Activated CD4-positive, alpha-beta T cell treated with anti-CD3 and anti-CD28 coated beads for 24 hours (primary cell): Measurements from ENCODE around the gene CMTM6.
"Not testable (repeated sequence)": the region's sequence is repeated elsewhere in the genome, so short reads cannot be mapped to it uniquely, and the experiment has no call there.

Experiments
- DNase-seq, 2 donors: peaks; one replicate each; pipeline ENCODE4 v3.0.0-alpha.2; 2020; ENCODE audit warnings: low read depth in 2 of 2

Gene CMTM6

DNA sequence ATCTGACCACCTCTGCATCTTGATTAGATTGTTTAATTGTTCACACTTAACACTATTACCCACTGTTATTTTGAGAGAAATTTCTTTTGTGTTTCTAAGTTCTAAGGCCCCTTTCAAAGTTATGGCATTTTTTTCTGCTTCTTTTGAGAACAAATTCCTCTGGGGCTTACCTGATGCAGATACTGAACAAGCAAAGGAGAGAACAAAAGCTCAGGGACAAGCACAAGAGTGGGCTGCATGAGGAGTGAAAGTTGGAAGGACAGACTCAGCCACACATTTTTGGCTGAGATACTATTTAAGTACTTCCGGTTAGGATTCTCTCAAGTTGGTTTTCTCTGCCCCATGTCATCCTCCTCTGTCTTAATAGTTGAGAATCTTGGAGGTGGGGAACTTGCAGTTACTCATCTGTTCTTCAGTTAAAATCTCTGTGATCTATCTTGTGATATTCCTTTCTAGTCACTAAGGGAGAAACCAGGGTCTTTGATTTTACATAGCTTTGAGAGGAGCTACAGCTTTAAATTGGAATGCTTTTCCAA is 54.7 kb downstream of the CMTM6 start:
- no peak for DNase-seq

DNA sequence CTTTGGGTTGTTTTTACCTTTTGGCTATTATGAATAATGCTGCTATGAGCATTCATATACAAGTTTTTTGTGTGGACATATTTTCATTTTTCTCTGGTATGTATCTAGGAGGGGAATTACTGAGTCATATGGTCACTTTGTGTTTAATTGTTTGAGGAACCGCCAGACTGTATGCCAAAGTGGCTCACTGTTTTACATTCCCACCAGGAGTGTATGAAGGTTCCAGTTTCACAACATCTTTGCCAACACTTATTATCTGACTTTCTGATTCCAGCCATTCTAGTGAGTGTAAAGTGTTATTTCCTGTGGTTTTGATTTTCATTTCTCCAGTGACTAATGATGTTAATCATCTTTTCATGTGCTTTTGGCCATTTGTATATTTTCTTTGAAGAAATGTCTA is 59.2 kb downstream of the CMTM6 start:
- DNase-seq, result no peak

DNA sequence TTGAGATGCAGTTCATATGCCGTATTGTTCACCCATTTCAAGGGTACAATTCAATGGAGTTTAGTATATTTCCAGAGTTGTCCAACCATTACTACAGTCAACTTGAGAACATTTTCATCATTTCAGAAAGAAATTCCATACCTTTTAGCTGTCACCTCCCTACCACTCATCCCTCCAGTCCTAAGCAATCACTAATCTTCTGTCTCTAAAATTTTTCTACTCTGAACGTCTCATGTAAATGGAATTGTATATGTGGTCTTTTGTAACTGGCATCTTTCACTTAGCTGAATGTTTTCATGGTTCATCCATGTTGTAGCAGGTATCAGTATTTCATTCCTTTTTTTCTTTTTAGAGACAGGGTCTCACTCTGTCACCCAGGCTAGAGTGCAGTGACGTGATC is 59.9 kb downstream of the CMTM6 start:
- DNase-seq, result no peak

DNA sequence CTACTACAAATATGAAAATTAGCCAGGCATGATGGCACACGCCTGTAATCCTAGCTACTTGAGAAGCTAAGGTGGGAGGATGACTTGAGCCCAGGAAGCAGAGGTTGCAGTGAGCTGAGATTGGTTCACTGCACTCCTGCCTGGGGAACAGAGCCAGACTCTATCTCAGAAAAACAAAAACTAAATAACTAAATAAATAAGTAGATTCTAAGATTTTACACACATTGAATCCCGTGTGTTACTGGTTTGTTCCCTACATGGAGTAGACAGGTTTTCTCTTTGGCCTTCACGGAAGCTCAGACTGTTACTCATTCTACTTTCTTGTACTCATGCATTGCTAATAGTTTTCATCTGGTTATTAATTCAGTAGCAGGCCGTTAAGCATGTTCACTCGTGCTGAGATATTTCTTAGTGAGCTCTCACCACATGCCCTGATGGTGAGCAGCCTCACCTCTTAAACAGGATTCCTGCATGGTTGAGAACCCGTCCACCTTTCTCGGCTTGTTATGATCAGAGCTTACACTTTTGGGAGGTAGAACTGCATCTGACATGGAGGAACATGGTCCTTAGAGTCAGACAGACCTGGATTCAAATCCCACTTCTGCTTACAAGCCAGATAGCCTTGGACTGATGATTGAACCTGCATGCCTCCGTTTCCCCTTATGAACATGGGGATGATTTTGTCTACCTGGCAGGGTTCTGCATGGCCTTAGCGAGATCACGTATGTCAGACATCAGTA is 61.9 kb downstream of the CMTM6 start:
- no peak for DNase-seq

DNA sequence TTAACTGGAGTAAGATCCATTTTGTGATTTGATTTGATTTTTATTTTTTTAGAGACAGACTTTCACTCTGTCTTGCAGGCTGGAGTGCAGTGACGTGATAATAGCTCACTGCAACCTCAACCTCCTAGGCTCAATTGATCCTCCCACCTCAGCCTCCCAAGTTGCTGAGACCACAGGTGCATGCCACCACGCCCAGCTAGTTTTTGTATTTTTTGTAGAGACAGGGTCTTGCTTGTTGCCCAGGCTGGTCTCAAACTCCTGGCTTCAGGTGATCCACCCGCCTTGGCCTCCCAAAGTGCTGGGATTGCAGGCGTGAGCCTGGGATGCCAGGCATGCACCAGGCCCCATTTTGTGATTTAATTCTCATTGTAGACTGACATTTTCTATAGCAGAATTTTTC is 63.2 kb downstream of the CMTM6 start:
- DNase-seq, result not testable (repeated sequence)

DNA sequence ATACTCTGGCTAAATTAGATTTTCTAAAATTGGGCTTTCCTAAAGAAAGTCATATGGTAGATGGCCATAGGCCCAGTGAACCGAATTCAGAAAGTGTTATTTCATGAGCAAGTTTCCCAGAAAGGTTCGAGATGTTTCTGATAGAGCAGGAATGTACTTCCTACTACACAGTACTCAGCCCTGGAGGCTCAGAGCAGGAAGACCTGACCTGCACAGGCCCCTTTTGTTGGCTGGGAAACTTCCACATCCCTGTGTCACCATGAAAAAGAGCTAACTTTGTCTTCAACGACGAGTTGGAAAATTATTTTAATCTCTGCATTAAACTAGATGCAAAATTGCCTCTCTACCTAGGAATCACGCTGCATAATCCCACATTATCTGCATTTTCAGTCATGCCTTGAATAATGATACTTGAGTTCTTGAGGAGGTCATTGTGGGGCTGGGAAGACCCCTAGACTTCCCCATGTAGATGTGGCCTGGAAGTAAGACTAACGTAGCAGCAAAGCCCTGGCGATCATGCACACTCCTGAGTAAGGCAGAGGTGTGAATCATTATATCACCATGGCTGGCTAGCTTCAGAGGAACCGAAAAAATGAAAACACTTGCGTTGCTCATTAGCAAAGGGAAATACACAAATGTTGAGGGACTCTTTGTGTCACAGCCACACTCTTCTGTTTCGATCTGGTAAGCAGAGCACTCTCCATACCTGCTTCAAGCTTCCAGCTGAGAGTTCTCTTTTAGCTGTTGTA is 63.9 kb downstream of the CMTM6 start:
- no peak for DNase-seq

DNA sequence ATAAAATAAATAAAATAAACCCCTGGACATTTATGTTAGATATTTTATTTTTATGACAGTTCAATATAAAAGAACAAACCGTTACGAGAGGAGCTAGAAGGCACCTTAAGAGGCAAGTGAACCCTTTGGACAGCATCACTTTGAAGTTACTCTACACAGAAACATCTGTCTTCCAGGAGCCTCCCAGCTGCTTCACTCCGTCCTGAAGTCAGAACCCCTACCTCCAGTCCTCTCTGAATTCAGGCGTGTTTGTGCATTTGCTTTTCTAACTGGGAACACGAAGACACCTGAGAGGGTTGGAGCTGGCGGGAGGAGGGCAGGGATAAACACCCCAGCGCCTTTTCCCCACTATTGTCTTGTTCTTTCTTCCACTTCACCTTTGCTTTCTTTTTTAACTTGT is 64.8 kb downstream of the CMTM6 start:
- DNase-seq, result no peak

DNA sequence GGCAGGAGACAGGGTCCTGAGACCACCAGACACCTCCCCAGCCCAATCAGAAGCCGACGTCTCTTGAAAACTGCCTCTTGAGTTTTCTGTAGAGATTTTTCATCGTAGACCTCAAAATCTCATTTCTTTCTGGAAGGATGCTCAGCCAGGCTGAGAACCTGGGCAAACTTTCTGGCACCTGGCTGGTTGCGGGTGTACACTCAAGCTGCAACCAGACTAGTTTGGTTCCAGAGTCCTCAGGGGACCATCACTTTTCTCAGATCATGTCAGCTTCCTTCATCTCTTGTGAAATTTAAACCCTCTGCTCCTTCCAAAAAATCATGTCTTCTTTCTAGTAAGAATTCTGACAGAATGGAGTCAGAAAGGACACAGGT is 65.8 kb downstream of the CMTM6 start:
- no peak for DNase-seq

DNA sequence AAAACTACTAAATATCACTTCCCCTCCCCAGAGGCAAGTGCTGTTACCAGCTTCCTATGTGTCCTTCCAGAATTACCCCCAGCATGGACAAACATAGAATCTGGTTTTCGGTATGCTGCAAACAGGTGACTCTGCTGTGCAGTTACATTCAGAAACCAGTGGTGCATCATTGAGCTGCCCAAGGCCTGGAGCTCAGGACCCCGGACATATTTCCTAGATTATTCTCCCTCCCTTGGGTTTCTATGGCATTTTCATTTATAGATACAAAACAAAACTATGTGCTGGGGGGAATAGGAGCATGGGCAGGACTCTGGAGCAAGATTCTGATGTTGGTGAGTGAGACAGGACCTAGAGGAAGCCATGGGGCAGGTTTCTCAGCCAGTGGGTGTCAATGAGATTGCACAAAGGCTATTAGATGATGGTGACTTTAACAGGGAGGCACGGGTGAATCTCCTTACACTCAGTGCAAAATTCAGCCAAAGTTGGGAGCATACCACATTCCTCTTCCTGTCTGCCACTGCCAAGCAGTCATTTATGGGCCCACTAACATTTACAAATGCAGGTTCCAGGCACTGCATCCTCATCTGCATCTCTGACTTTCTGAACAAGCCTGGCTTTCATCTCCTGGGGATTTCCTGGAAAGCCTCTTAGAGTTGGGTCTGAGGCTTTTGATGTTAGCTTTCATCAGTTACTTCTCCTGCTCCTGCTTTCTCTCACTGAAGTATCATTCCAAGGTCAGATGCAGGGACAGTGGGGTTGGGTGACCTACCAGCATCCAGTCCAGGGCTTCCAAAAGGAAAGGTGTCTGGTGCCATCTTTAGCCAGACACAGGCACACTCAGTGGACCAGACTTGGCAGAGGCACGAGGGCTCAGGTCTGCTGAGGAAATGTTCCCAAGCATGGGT is 66.5 kb downstream of the CMTM6 start:
- DNase-seq, result no peak

DNA sequence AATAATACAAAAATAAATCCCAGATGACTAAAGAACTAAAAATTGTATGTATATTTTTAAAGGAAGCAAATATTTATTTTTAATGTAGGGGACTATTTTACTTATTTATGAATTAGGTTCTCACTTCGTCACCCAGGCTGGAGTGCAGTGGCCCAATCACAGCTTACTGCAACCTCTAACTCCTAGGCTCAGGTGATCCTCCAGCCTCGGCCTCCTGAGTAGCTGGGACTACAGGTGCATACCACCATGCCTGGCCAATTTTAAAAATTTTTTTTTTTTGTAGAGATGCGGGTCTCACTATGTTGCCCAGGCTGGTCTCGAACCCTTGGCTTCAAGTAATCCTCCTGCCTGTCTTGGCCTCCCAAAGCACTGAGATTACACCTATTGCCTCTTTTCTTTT is 68.4 kb downstream of the CMTM6 start:
- no peak for DNase-seq

DNA sequence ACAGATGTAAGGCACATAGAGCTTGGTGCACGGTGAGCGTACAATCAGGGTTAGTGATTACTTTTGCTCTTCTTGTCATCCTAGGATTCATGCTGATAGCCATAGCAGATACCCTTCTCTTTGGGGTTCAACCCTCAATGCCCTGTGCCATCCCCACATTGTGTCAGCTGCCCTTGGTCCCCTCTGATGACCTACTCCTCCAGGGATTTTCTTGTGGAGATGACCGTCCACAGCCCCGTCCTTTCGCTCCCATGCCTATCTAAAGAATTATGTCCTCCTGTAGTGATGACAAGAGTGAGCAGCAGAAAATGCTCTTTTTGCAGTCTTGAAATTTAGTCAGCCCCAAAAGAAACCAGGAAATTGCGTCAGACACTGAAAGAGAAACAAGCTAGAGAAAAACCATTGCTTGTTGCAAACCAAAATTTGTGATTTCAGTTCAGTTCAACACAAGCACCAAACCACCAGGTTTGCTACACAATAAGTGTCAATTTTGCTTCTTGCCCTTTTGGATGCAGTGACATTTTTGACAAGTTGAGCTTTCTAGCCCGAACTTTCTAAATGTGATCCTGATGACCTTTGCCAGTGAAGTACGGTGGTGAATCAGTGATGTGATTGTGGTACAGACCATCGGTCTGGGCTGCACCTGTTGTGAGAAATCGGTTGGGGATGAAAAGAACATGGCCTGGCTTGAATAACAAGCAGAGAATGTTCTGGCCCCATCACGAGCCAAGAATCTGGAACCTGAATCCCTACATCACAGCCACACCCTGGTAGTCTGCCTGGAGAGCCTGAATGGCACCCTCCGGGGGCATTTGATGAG is 69.7 kb downstream of the CMTM6 start:
- DNase-seq, result no peak

DNA sequence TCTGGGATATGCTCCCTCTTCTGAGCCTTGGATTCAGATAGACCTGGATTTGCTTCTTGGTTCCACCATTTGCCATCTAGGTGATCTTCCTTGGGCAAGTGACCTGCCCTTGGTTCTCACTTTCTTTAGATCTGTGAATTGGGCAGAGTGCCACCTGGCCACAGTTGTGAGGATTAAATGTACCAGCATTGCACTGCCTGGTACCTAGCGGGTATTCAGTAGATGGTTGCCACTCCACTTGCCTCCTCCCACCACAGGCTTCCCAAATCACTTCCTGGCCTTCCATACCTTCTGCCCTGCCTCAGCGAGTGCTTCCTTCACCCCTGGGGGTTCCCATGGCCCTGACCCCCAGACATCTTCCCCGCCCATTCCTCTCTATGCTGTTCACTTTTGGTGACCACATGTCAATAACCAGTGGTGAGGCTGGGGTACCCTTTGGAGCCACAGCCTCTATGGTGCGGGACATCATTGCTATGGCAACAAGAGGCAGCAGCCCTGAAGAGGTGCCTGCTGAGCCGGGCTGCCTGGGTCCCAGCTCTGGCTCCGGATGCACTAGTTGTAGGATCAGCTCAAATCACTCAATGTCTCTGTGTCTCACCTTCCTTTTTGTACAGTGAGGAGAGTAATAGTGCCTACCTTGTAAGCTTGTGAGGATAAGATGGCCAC is 70.5 kb downstream of the CMTM6 start:
- no peak for DNase-seq

DNA sequence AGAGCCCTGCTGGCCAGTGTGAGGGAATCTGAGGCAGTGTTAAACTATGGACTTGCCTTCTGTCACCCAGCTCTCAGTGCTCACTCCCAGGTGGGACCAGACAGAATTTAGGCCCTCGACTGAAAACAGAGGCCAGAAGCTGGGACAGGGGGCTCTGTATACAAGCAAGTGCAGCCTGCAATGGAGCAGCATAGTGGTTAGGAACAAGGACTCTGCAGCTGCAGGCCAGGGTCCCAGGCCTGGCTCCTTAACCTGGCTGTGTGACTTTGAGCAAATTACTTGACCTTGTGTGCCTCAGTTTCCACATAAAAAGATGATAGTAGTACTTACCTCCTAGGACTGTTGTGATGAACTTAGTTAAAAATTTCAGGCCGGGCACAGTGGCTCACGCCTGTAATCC is 71.2 kb downstream of the CMTM6 start:
- DNase-seq, result no peak
